ENCODE measurements around the gene RABGAP1L. TPM values are rescaled to one million over a fixed set of nuclear protein-coding genes. Genes with fewer than 3 reads are reported as not detected.

Gene RABGAP1L
- polyA plus RNA-seq, 1 donor (not counting 4 experiments of a cell fraction or from before 2014, with no cell fraction given): 24.2 TPM

GRCh38 chr1:174825806-174826205 lies 666.5 kb downstream of the RABGAP1L start:
- H3K36me3 ChIP-seq (ENCODE audit: control insufficient read depth in 2 of 2, extremely low read depth in 1 of 2, insufficient read depth in 2 of 2, low read length in 2 of 2): no peaks in the 10 kb centered on the region
- no peaks in the 10 kb centered on the region for H4K20me1 ChIP-seq (ENCODE audit: control insufficient read depth, extremely low read depth, insufficient read depth, low read length)
- H3K4me1 ChIP-seq (ENCODE audit: control insufficient read depth, extremely low read depth, insufficient read depth, low read length): peaks cover 10% of the 10 kb centered on the region
- H3K9ac ChIP-seq (ENCODE audit: control insufficient read depth, extremely low read depth, insufficient read depth, low read length): no peak overlapping the region
- no peak overlapping the region for H2AFZ ChIP-seq (ENCODE audit: control insufficient read depth, low read length)
- no peaks in the 10 kb centered on the region for H3K79me2 ChIP-seq (ENCODE audit: control insufficient read depth, insufficient read depth, low read length)
- H3K9me3 ChIP-seq (ENCODE audit: control insufficient read depth, low read depth, low read length): no peaks in the 10 kb centered on the region
- H3K4me2 ChIP-seq (ENCODE audit: control insufficient read depth, extremely low read depth, insufficient read depth, low read depth, low read length): no peak overlapping the region
- H3K9me1 ChIP-seq (ENCODE audit: control insufficient read depth, extremely low read depth, insufficient read depth, low read length): no peaks in the 10 kb centered on the region
- H3K4me3 ChIP-seq (ENCODE audit: control insufficient read depth in 2 of 3, extremely low read depth in 1 of 3, insufficient read depth in 2 of 3, low read depth in 1 of 3, low read length in 3 of 3): no peak overlapping the region
- H3K27ac ChIP-seq (ENCODE audit: control insufficient read depth, insufficient read depth, low read length): no peak overlapping the region
- TF ChIP-seq EZH2 (IDR thresholded peaks at IDR 0.05; ENCODE audit: low read length) (no peak), CTCF (optimal IDR thresholded peaks at IDR 0.05 in 1 of 3, IDR thresholded peaks at IDR 0.05 in 1 of 3, conservative IDR thresholded peaks at IDR 0.05 in 1 of 3; ENCODE audit: extremely low read depth in 1 of 3, insufficient read depth in 2 of 3, low read length in 3 of 3) (no peak)
- no peaks in the 10 kb centered on the region for H3K27me3 ChIP-seq (ENCODE audit: control insufficient read depth, extremely low read depth, insufficient read depth, low read length)
- DNase-seq (ENCODE audit: low read depth, low spot score) (no peak), FAIRE-seq (no peak)
- dilution Hi-C loops (cut with MboI; ENCODE audit: extremely low pct_ligation_motif_present, low sequenced_read_pairs): no loop called here

- no peaks in the 10 kb centered on the region for H3K36me3 ChIP-seq (ENCODE audit: control insufficient read depth in 2 of 2, extremely low read depth in 1 of 2, insufficient read depth in 2 of 2, low read length in 2 of 2)
- FAIRE-seq (peak; percentile 68), DNase-seq (ENCODE audit: low read depth, low spot score) (no peak)
- H3K4me1 ChIP-seq (ENCODE audit: control insufficient read depth, extremely low read depth, insufficient read depth, low read length): peaks cover 10% of the 10 kb centered on the region
- H2AFZ ChIP-seq (ENCODE audit: control insufficient read depth, low read length): no peak overlapping the region
- H3K27me3 ChIP-seq (ENCODE audit: control insufficient read depth, extremely low read depth, insufficient read depth, low read length): no peaks in the 10 kb centered on the region
- no peaks in the 10 kb centered on the region for H3K79me2 ChIP-seq (ENCODE audit: control insufficient read depth, insufficient read depth, low read length)
- H4K20me1 ChIP-seq (ENCODE audit: control insufficient read depth, extremely low read depth, insufficient read depth, low read length): no peaks in the 10 kb centered on the region
- H3K9me1 ChIP-seq (ENCODE audit: control insufficient read depth, extremely low read depth, insufficient read depth, low read length): no peaks in the 10 kb centered on the region
- no peak for TF ChIP-seq CTCF (optimal IDR thresholded peaks at IDR 0.05 in 1 of 3, IDR thresholded peaks at IDR 0.05 in 1 of 3, conservative IDR thresholded peaks at IDR 0.05 in 1 of 3; ENCODE audit: extremely low read depth in 1 of 3, insufficient read depth in 2 of 3, low read length in 3 of 3)
- no peak for TF ChIP-seq EZH2 (IDR thresholded peaks at IDR 0.05; ENCODE audit: low read length)
- H3K9ac ChIP-seq (ENCODE audit: control insufficient read depth, extremely low read depth, insufficient read depth, low read length): no peak overlapping the region
- no peaks in the 10 kb centered on the region for H3K9me3 ChIP-seq (ENCODE audit: control insufficient read depth, low read depth, low read length)
- no peak overlapping the region for H3K4me2 ChIP-seq (ENCODE audit: control insufficient read depth, extremely low read depth, insufficient read depth, low read depth, low read length)
- H3K27ac ChIP-seq (ENCODE audit: control insufficient read depth, insufficient read depth, low read length): peak overlapping the region; percentile 4
- dilution Hi-C loops (cut with MboI; ENCODE audit: extremely low pct_ligation_motif_present, low sequenced_read_pairs): no loop called here
- no peak overlapping the region for H3K4me3 ChIP-seq (ENCODE audit: control insufficient read depth in 2 of 3, extremely low read depth in 1 of 3, insufficient read depth in 2 of 3, low read depth in 1 of 3, low read length in 3 of 3)
Measured at GRCh38 chr1:174828264-174828663, 668.9 kb downstream of the RABGAP1L start.

Measured in keratinocyte (primary cell).